Smooth muscle cell (in vitro differentiated cells): ENCODE data around the gene POMP. TPM values are rescaled to one million over a fixed set of nuclear protein-coding genes. Genes with fewer than 3 reads are reported as not detected.
A peak's percentile ranks its signal among the peaks of the same experiment; 100 is the strongest.

Source experiments
- DNase-seq: peaks from one replicate; lab custom pipeline; 2025; ENCODE audit not compliant: unreplicated experiment; lab: John Stamatoyannopoulos, UW
- H2AFZ ChIP-seq: fragments of 200-600 bp; sonication (generic); 2 replicates; pipeline ENCODE4 v1.6.0; 2016; ENCODE audit warnings: antibody characterized with exemption, low read depth, mild to moderate bottlenecking
- H3F3A ChIP-seq: fragments of 200-600 bp; sonication (generic); 2 replicates; pipeline ENCODE4 v1.6.0; 2017; ENCODE audit warnings: antibody characterized with exemption, low read depth
- H3K27ac ChIP-seq: fragments of 200-600 bp; sonication (generic); 2 replicates; pipeline ENCODE4 v1.5.1; 2016; ENCODE audit warnings: low read depth, mild to moderate bottlenecking
- H3K27me3 ChIP-seq: fragments of 200-600 bp; sonication (generic); 2 replicates; pipeline ENCODE4 v1.6.1; 2016; ENCODE audit warnings: low read depth, mild to moderate bottlenecking
- H3K36me3 ChIP-seq: fragments of 200-600 bp; sonication (generic); 2 replicates; pipeline ENCODE4 v1.5.1; 2016; ENCODE audit warnings: low read depth
- H3K4me1 ChIP-seq: fragments of 200-600 bp; sonication (generic); 2 replicates; pipeline ENCODE4 v1.5.1; 2016; ENCODE audit warnings: low read depth
- H3K4me2 ChIP-seq: fragments of 200-600 bp; sonication (generic); 2 replicates; pipeline ENCODE4 v1.6.0; 2016; ENCODE audit warnings: mild to moderate bottlenecking
- H3K4me3 ChIP-seq: fragments of 200-600 bp; sonication (generic); 2 replicates; pipeline ENCODE4 v1.5.1; 2016; ENCODE audit warnings: mild to moderate bottlenecking
- H3K79me2 ChIP-seq: fragments of 200-600 bp; sonication (generic); 2 replicates; pipeline ENCODE4 v1.6.0; 2016; ENCODE audit warnings: low read depth, mild to moderate bottlenecking
- H3K9ac ChIP-seq: fragments of 200-600 bp; sonication (generic); 2 replicates; pipeline ENCODE4 v1.6.0; 2016; ENCODE audit warnings: low read depth
- H3K9me3 ChIP-seq: fragments of 200-600 bp; sonication (generic); replicated peaks from 2 replicates; pipeline ENCODE4 v1.5.1; 2016; ENCODE audit warnings: low read depth
- H4K20me1 ChIP-seq: fragments of 200-600 bp; sonication (generic); 2 replicates; pipeline ENCODE4 v1.6.0; 2016; ENCODE audit warnings: low read depth
- WGBS: methylation state at CpG from one replicate; pipeline ENCODE4 v1.1.7; 2016; ENCODE audit warnings: low lambda C conversion rate; 5-methylcytosine and 5-hydroxymethylcytosine counted together
- polyA plus RNA-seq: library from polyadenylated mRNA; unstranded; fragments of >200 nt; fragmentation: Nextera tagmentation; extraction: Ambion mirVana; gene quantifications from 2 replicates; pipeline ENCODE4 v1.2.1, GENCODE V29; 2016
- total RNA-seq: library from RNA; depleted of rRNA; stranded (reverse); fragments of >200 nt; gene quantifications from 2 replicates; pipeline ENCODE4 v1.2.3, GENCODE V29; 2014
- TF ChIP-seq, protein P1 (sequence below): fragments of 200-600 bp; sonication (generic); IDR thresholded peaks from 2 replicates; pipeline ENCODE4 v1.5.1; 2017; ENCODE audit warnings: borderline replicate concordance, mild to moderate bottlenecking, antibody characterized with exemption; ENCODE audit not compliant: insufficient read depth, poor library complexity, severe bottlenecking

POMP gene
- total and polyA plus RNA-seq, 2 experiments from 2014 or later, result 134 to 265 TPM

DNA sequence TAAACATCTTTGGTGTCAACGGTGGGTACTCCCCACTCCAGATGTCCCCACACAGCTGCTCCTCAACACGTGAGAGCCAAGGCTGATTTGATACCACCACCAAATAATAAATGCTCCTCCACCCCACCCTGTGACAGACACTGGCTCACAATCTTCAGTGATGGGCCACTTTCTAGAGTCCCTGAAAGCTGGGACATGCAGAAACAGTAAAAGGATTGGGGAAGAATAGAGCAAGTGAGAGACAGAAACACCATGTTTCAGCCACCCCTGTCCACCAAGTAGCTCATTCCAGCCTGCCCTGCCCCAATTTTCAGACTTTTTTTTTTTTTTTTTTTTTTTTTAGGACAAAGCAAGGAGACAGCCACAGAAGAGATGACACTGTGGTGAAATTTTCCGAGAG, 58.2 kb downstream of the POMP start:
- Histone ChIP-seq H4K20me1 (no peaks in the 10 kb centered on the region), H3K36me3 (no peaks in the 10 kb centered on the region), H3K27me3 (no peaks in the 10 kb centered on the region), H3F3A (peaks cover 16% of the 10 kb centered on the region), H2AFZ (no peak overlapping the region), H3K4me1 (peaks cover 9% of the 10 kb centered on the region), H3K4me2 (peak overlapping the region; percentile 85), H3K4me3 (peak overlapping the region; percentile 64), H3K27ac (peak overlapping the region; percentile 100), H3K9me3 (no peaks in the 10 kb centered on the region), H3K9ac (peak overlapping the region; percentile 47), H3K79me2 (peaks cover 36% of the 10 kb centered on the region)
- TF ChIP-seq, protein P1, sequence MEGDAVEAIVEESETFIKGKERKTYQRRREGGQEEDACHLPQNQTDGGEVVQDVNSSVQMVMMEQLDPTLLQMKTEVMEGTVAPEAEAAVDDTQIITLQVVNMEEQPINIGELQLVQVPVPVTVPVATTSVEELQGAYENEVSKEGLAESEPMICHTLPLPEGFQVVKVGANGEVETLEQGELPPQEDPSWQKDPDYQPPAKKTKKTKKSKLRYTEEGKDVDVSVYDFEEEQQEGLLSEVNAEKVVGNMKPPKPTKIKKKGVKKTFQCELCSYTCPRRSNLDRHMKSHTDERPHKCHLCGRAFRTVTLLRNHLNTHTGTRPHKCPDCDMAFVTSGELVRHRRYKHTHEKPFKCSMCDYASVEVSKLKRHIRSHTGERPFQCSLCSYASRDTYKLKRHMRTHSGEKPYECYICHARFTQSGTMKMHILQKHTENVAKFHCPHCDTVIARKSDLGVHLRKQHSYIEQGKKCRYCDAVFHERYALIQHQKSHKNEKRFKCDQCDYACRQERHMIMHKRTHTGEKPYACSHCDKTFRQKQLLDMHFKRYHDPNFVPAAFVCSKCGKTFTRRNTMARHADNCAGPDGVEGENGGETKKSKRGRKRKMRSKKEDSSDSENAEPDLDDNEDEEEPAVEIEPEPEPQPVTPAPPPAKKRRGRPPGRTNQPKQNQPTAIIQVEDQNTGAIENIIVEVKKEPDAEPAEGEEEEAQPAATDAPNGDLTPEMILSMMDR, result no peak
- DNase-seq, result no peak
- WGBS, result 58% methylated on average over 3 of the region's 3 CpGs

DNA sequence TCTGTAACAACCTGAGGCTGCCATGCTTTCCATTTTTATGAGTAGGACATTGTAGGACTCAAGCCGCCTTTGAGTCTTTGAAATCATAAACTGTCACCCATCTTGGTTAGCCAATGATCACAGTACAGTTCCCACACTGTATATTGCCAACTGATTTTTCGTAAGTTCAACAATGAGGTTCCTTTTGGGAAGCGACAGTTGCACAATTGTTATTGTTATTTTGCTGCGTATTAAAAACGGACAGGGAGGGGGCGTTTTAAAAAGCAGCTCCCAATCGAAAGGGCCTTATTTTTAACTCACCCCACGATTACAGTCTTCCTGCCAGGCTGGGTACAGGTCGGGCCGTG, 59.2 kb downstream of the POMP start:
- peak overlapping the region; percentile 100 for H3K27ac ChIP-seq
- peaks cover 30% of the 10 kb centered on the region for H3K79me2 ChIP-seq
- no peaks in the 10 kb centered on the region for H3K9me3 ChIP-seq
- H3K36me3 ChIP-seq, result no peaks in the 10 kb centered on the region
- peaks cover 16% of the 10 kb centered on the region for H3F3A ChIP-seq
- H3K4me1 ChIP-seq, result peaks cover 9% of the 10 kb centered on the region
- peak overlapping the region; percentile 72 for H2AFZ ChIP-seq
- WGBS, result 9% methylated on average over 10 of the region's 10 CpGs
- no peaks in the 10 kb centered on the region for H4K20me1 ChIP-seq
- TF ChIP-seq, protein P1, result no peak
- peak overlapping the region; percentile 85 for H3K4me2 ChIP-seq
- H3K27me3 ChIP-seq, result no peaks in the 10 kb centered on the region
- H3K9ac ChIP-seq, result peak overlapping the region; percentile 93
- no peak for DNase-seq
- H3K4me3 ChIP-seq, result peak overlapping the region; percentile 64

DNA sequence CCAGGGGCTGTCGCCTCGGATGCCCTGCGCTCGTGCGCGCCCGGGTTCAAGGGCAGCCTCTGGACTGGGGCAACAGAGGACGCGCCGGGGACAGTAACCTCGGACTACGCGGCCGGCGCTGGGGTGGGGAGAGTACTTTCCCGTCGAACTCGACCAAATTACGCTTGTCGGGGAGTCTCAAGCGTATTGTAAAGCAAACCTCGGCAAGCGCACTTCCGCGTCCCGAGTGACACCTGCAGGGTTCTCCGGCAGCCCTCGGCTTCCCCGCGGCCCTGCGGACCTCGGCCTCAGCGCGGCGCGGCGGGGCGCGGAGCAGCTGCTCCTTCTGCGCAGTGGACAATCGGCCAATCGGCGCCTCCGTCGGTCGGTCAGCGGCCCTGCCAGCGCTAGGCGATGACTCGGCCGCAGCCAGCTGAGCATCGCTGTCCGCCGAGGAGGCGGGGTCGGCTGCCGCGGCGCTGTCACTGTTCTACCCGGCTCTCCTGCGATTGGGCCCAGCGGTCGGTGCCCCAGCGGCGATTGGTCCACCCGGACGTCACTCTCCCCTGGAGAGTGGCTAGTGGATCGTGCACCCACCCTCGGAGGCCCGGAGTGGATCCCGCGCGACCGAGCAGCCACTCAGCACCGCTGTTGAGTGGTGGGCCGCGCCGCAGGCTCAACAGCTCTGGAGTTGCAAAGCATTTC, 59.8 kb downstream of the POMP start, which contains the start of gene SLC46A3:
SLC46A3 (minus strand) TSS at position 428 of the 684 bp plus-strand sequence. CDS start 972 bp downstream, outside the sequence.
- Histone ChIP-seq H3K4me1 (peaks cover 9% of the 10 kb centered on the region), H2AFZ (peak within 1 kb of the TSS; percentile 72), H4K20me1 (no peaks in the 10 kb centered on the region), H3K27me3 (no peaks in the 10 kb centered on the region), H3K4me3 (peak within 1 kb of the TSS; percentile 64), H3K79me2 (peaks cover 30% of the 10 kb centered on the region), H3F3A (peaks cover 16% of the 10 kb centered on the region), H3K27ac (peak within 1 kb of the TSS; percentile 100), H3K9ac (peak within 1 kb of the TSS; percentile 98), H3K36me3 (no peaks in the 10 kb centered on the region), H3K4me2 (peak within 1 kb of the TSS; percentile 91), H3K9me3 (no peaks in the 10 kb centered on the region)
- DNase-seq, result peak; percentile 90
- WGBS, result under 1% methylated on average over 77 of the region's 78 CpGs
- TF ChIP-seq, protein P1, result no peak
